C4-2B (cell line): ENCODE data around the gene PLXNA4.

Experiments
- H3K27ac ChIP-seq: fragments of 450-650 bp; 2 replicates; pipeline ENCODE4 v1.5.1; 2017
- ZFX ChIP-seq: fragments of 450-650 bp; IDR thresholded peaks from 2 replicates; pipeline ENCODE4 v1.6.1; 2017
- TF ChIP-seq, protein P1 (sequence below): fragments of 450-650 bp; conservative IDR thresholded peaks from 2 replicates; pipeline ENCODE4 v1.5.1; 2017; ENCODE audit warnings: mild to moderate bottlenecking

PLXNA4 gene

DNA sequence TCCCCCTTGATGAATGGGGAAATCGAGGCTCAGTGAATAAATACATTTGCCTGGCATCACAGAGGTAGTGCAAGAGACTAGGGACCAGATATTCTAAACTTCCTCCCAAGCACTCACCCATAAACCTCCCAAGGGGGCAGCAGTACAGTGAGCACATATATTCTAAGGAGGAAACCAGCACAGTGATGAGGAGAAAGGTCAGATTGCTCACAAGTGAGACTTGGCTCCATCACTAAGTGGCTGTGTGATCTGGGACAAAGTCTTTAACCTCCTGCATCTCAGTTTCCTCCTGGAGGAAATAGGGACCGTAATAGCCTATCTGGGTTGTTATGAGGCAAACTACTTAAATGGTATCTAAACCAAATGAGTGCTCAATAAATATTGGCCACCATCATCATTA lies 4.3 kb downstream of the PLXNA4 start:
- no peak overlapping the region for H3K27ac ChIP-seq

DNA sequence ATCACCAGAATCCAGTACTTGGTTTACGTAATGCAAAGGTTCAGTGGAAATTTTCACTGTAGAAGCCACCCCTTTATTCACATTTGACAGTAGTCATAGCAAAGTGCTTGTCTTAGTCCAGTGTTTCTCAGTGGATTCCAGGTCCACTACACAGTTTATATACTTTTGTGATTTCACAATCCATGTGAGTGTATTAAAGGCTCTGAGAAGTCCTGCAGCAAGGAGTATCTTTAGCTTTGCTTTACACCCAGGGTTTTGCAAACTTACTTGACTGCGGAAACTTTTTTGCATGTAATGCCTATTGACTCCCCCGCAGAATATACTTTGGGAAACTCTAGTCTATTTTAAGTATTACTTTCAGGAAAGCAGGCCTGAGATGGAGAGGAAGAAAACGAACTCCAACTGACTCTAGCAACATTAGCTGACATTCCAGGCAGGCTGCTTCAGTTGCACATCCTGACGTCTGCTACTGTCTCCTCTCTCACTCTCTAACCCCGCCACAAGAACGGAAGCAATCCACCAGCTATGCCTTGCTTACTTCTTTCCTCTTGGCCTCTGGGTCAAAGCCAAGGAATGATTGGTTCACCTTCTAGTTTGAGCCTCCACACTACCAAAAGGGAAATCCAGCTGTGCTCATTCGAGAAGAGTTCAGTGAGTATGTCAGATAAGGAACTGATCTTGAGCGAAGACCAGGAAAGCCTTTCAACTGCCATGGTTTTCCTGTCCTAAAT lies 6.2 kb downstream of the PLXNA4 start:
- TF ChIP-seq ZFX = no peak
- TF ChIP-seq, protein P1, sequence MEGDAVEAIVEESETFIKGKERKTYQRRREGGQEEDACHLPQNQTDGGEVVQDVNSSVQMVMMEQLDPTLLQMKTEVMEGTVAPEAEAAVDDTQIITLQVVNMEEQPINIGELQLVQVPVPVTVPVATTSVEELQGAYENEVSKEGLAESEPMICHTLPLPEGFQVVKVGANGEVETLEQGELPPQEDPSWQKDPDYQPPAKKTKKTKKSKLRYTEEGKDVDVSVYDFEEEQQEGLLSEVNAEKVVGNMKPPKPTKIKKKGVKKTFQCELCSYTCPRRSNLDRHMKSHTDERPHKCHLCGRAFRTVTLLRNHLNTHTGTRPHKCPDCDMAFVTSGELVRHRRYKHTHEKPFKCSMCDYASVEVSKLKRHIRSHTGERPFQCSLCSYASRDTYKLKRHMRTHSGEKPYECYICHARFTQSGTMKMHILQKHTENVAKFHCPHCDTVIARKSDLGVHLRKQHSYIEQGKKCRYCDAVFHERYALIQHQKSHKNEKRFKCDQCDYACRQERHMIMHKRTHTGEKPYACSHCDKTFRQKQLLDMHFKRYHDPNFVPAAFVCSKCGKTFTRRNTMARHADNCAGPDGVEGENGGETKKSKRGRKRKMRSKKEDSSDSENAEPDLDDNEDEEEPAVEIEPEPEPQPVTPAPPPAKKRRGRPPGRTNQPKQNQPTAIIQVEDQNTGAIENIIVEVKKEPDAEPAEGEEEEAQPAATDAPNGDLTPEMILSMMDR = no peak
- no peak overlapping the region for H3K27ac ChIP-seq

More for the DNA sequence above, 4.3 kb downstream of the PLXNA4 start:
- TF ChIP-seq ZFX = no peak
- TF ChIP-seq, protein P1 = no peak

DNA sequence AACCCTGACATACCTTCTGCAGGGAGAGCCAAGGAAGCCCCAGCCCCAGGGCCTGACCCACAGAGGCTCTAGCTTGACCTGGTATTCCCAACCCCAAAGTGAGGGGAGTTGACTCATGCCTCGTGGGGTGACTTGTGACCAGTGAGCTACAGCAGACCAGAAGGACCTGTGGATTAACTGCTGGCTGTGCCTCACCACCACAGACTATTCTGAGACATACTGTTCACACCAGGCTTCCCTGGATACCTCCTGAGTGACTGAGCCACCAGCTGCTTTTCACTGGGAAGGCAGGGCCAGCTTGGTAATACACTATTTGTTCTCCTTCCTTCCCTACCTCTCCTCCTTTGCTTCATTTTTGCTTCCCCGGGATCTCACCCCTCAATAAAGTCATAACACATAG lies 7.3 kb downstream of the PLXNA4 start:
- no peak for TF ChIP-seq ZFX
- TF ChIP-seq, protein P1 = no peak
- no peak overlapping the region for H3K27ac ChIP-seq

DNA sequence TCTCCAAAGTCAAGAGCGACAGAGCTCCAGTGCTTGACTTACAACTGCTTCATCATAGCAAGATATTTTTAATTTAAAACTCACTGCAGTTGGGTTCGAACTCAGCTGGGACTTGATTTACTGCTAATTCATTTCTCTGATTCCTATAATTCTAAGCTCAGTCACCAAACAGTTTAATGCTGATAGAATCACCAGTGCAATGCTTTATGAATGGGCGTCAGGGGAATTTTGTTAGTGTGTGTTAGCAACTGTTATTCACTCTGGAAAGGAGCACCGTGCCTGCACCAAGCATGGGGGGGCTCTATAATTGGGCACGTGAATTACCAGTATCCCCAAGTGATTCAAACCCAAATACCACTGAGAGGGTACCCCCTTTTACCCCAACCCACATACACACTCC lies 10.4 kb downstream of the PLXNA4 start:
- TF ChIP-seq ZFX = no peak
- TF ChIP-seq, protein P1 = no peak

DNA sequence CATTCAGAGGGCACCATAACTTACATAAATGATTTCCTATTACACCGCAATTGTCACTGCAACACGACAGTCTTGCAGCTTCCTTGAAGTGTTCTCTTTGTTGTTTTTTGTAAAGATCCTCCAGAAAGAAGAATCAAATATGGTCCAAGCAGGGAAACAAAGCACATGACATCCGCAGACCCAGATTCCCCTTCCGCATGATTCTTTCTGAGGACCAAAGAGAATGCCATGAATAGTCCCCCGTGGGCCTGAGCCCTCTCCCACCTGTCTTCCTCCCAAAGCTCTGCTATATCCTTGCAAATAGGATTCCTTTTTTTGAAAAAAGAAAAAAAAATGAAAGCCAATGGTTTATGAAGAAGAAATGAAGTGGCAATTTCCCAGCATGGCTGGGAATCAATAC lies 10.8 kb downstream of the PLXNA4 start:
- TF ChIP-seq, protein P1 = no peak
- TF ChIP-seq ZFX = no peak

More for the DNA sequence above, 10.4 kb downstream of the PLXNA4 start:
- no peak overlapping the region for H3K27ac ChIP-seq

DNA sequence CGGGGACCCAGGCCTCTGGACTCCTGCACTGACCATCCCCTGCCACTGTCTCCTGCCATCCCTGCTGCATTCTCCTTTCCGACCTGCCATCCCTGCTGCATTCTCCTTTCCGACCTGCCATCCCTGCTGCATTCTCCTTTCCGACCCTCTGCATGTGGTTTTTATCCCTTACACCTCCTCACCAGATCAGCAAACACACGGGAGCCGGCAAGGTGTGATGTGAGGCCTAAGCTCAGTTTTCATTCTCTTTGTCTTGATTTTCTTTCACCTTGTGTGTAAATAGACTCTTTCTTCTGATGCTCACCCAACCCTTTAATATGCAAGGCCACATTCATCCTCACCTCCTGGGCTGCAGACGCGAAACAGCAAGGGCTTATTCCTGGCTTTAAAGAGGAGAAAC lies 11.4 kb downstream of the PLXNA4 start:
- H3K27ac ChIP-seq = no peak overlapping the region
- TF ChIP-seq, protein P1 = no peak
- TF ChIP-seq ZFX = no peak

More for the DNA sequence above, 10.8 kb downstream of the PLXNA4 start:
- H3K27ac ChIP-seq = no peak overlapping the region

DNA sequence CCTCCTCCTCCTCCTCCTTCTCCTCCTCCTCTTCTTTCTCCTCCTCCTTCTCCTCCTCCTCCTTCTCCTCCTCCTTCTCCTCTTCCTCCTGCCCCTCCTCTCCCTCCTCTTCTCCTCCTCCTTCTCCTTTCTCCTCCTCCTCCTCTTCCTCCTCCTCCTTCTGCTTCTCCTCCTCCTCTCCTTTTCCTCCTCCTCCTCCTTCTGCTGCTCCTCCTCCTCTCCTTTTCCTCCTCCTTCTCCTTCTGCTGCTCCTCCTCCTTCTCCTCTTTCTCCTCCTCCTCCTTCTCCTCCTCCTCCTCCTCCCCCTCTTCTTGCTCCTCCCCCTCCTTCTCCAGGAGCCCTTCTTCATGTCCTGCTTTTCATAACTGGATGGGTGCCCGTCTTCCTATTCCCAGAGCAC lies 12.2 kb downstream of the PLXNA4 start:
- TF ChIP-seq, protein P1 = no peak
- TF ChIP-seq ZFX = no peak
- H3K27ac ChIP-seq = no peak overlapping the region
